Loucy (cell line): Measurements from ENCODE around the gene PARP6.

Experiments
- CTCF ChIP-seq: fragments of 200-600 bp; sonication (generic); conservative IDR thresholded peaks from 2 replicates; pipeline ENCODE4 v1.5.1; 2014; ENCODE audit warnings: mild to moderate bottlenecking, antibody characterized with exemption, low read length
- EZH2phosphoT487 ChIP-seq: fragments of 200-600 bp; IDR thresholded peaks from 2 replicates; pipeline ENCODE4 v1.6.1; 2018; ENCODE audit warnings: antibody characterized with exemption, mild to moderate bottlenecking, moderate library complexity, borderline replicate concordance

GRCh38 chr15:72220687-72221086 is 51.7 kb downstream of the PARP6 start:
- TF ChIP-seq CTCF (no peak), EZH2phosphoT487 (no peak)
